Measurements from ENCODE around the gene HIC2. TPM values are rescaled to one million over a fixed set of nuclear protein-coding genes. Genes with fewer than 3 reads are reported as not detected.
"Not testable (repeated sequence)": the region's sequence is repeated elsewhere in the genome, so short reads cannot be mapped to it uniquely, and the experiment has no call there.

Gene HIC2
- polyA plus RNA-seq, 10 donors, result 3.1 to 8.8 (median 4.5) TPM

- not testable (repeated sequence) for DNase-seq
Measured at GRCh38 chr22:21487723-21488122, 70.6 kb downstream of the HIC2 start.

- DNase-seq, result not testable (repeated sequence)
Measured at GRCh38 chr22:21489149-21489680, 72.0 kb downstream of the HIC2 start.

GRCh38 chr22:21490556-21490955 is 73.4 kb downstream of the HIC2 start:
- DNase-seq, result not testable (repeated sequence)

DNA sequence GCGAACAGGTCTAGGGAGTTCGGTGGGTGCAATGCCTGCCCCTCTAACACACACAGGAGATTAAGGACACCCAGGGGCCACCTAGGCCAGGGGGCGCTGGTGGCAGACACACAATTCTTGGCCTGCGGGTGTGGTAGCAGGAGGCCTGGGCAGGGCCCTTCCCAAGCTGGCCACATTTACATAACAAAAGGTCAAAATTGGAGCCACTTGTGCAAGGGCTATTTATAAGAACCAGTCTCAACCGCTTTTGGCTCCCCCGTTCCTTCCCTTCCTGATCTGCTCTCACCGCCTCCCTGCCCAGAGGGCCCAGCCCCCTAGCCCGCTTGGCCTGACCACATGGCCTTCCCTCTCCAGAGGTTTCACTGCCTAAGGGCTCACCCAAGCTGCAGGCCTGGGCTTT is 75.1 kb downstream of the HIC2 start:
- not testable (repeated sequence) for DNase-seq

GRCh38 chr22:21493789-21494782 is 76.9 kb downstream of the HIC2 start:
- not testable (repeated sequence) for DNase-seq

- DNase-seq, result not testable (repeated sequence)
Measured at GRCh38 chr22:21497984-21498383, 80.8 kb downstream of the HIC2 start.

- not testable (repeated sequence) for DNase-seq
Measured at GRCh38 chr22:21498489-21498888, 81.3 kb downstream of the HIC2 start.

GRCh38 chr22:21499623-21500506 is 82.7 kb downstream of the HIC2 start:
- DNase-seq, result not testable (repeated sequence)

Other genes with a start within 250 kb of the HIC2 start
- gene RIMBP3B, start 33.6 kb upstream of the HIC2 start, polyA plus RNA-seq (ENCODE audit: insufficient read length in 10 of 10), result not detected
- under 1 TPM; 0.17 to 0.66 (median 0.37) TPM for gene TMEM191C, start 50.0 kb downstream of the HIC2 start, polyA plus RNA-seq (ENCODE audit: insufficient read length in 10 of 10)
- gene RIMBP3C, start 134.1 kb downstream of the HIC2 start, polyA plus RNA-seq (ENCODE audit: insufficient read length in 10 of 10), result under 1 TPM; 0.24 to 0.88 (median 0.40) TPM
- gene UBE2L3, start 150.3 kb downstream of the HIC2 start, polyA plus RNA-seq (ENCODE audit: insufficient read length in 10 of 10), result 10 to 100 TPM; 37.1 to 45.5 (median 39.5) TPM
- gene YDJC, start 212.7 kb downstream of the HIC2 start, polyA plus RNA-seq (ENCODE audit: insufficient read length in 10 of 10), result 1 to 10 TPM; 2.7 to 5.6 (median 4.0) TPM
- gene CCDC116, start 215.4 kb downstream of the HIC2 start, polyA plus RNA-seq (ENCODE audit: insufficient read length in 10 of 10), result under 1 TPM; 0.19 to 0.71 (median 0.39) TPM
- 10 to 100 TPM in 3 of 10 donors, 1 to 10 TPM in 7; 4.9 to 13.8 (median 7.4) TPM for gene SDF2L1, start 224.9 kb downstream of the HIC2 start, polyA plus RNA-seq (ENCODE audit: insufficient read length in 10 of 10)
- 10 to 100 TPM; 25.9 to 35.3 (median 27.8) TPM for gene PPIL2, start 248.6 kb downstream of the HIC2 start, polyA plus RNA-seq (ENCODE audit: insufficient read length in 10 of 10)